Ishikawa (cell line): Measurements from ENCODE around the gene WSB1.

Experiments used
- CEBPB ChIP-seq: IDR thresholded peaks from 2 replicates; pipeline ENCODE4 v1.6.1; 2012
- CREB1 ChIP-seq: IDR thresholded peaks from 2 replicates; pipeline ENCODE4 v1.6.1; 2012; ENCODE audit warnings: low read depth
- EGR1 ChIP-seq: IDR thresholded peaks from 2 replicates; pipeline ENCODE4 v1.6.1; 2012
- EP300 ChIP-seq: IDR thresholded peaks from 2 replicates; pipeline ENCODE4 v1.6.1; 2012; ENCODE audit warnings: borderline replicate concordance
- FOXM1 ChIP-seq: IDR thresholded peaks from 2 replicates; pipeline ENCODE4 v1.6.1; 2012; ENCODE audit warnings: low read depth, borderline replicate concordance
- NFIC ChIP-seq: IDR thresholded peaks from 2 replicates; pipeline ENCODE4 v1.6.1; 2012
- RAD21 ChIP-seq: IDR thresholded peaks from 2 replicates; pipeline ENCODE4 v1.6.1; 2012; ENCODE audit warnings: low read depth
- REST ChIP-seq: IDR thresholded peaks from 2 replicates; pipeline ENCODE4 v1.6.1; 2012; ENCODE audit warnings: low read depth, mild to moderate bottlenecking
- TAF1 ChIP-seq: IDR thresholded peaks from 2 replicates; pipeline ENCODE4 v1.6.1; 2012; ENCODE audit warnings: low read depth, mild to moderate bottlenecking
- YY1 ChIP-seq: IDR thresholded peaks from 2 replicates; pipeline ENCODE4 v1.6.1; 2012; ENCODE audit warnings: low read depth
- TF ChIP-seq, protein P1 (sequence below): IDR thresholded peaks from 2 replicates; pipeline ENCODE4 v1.6.1; 2012

DNA sequence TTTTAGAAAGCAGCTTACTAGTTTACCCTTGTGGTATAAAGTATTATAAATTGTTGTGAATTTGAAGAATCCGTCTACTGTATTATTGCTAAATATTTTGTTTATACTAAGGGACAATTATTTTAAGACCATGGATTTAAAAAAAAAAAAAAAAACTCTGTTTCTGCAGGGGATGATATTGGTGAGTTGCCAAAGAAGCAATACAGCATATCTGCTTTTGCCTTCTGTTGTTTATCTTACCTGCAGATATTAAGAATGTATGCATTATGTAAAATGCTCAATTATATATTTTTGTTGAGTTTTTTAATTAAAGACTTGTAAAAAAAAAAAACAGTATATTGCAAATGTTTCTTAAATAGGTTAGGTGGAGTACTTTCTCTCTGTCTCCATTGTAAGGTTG is 19.4 kb downstream of the WSB1 start:
- no peak for TF ChIP-seq CEBPB
- no peak for TF ChIP-seq FOXM1
- no peak for TF ChIP-seq NFIC
- TF ChIP-seq REST, result no peak
- no peak for TF ChIP-seq EP300
- TF ChIP-seq EGR1, result no peak
- no peak for TF ChIP-seq YY1
- TF ChIP-seq TAF1, result no peak
- no peak for TF ChIP-seq CREB1
- no peak for TF ChIP-seq RAD21
- TF ChIP-seq, protein P1, sequence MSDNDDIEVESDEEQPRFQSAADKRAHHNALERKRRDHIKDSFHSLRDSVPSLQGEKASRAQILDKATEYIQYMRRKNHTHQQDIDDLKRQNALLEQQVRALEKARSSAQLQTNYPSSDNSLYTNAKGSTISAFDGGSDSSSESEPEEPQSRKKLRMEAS, result no peak
